ENCODE results near the gene ERC1.
"Not testable (repeated sequence)": the region's sequence is repeated elsewhere in the genome, so short reads cannot be mapped to it uniquely, and the experiment has no call there.

Gene ERC1

GRCh38 chr12:1030779-1031178, 39.8 kb downstream of the ERC1 start:
- DNase-seq (ENCODE audit: low spot score) = no peak

DNA sequence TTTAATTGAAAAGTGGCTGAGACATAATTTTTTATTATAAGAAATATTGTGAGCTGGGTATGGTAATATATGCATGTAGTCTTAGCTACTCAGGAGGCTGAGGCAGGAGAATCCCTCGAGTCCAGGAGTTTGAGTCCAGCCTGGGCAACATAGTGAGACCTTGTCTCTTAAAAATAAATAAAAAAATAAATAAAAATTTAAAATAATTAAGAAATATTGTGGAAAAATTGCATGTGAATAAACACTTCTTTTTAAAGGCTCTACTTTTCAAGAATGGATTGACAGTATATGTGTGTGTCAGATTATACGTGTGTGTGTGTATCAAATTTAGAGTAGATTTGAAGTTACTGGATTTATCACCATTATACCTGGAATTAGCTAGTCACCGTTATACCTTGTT, 43.2 kb downstream of the ERC1 start:
- DNase-seq (ENCODE audit: low spot score) = no peak

- DNase-seq (ENCODE audit: low spot score) = no peak
Measured at GRCh38 chr12:1034751-1035457, 43.9 kb downstream of the ERC1 start.

- DNase-seq (ENCODE audit: low spot score) = no peak
Measured at GRCh38 chr12:1041478-1041877, 50.5 kb downstream of the ERC1 start.

GRCh38 chr12:1044199-1044598, 53.2 kb downstream of the ERC1 start:
- no peak for DNase-seq (ENCODE audit: low spot score)

- no peak for DNase-seq (ENCODE audit: low spot score)
Measured at GRCh38 chr12:1044696-1045095, 53.7 kb downstream of the ERC1 start.

- no peak for DNase-seq (ENCODE audit: low spot score)
Measured at GRCh38 chr12:1046727-1047126, 55.7 kb downstream of the ERC1 start.

- no peak for DNase-seq (ENCODE audit: low spot score)
Measured at GRCh38 chr12:1047898-1048660, 57.1 kb downstream of the ERC1 start.

DNA sequence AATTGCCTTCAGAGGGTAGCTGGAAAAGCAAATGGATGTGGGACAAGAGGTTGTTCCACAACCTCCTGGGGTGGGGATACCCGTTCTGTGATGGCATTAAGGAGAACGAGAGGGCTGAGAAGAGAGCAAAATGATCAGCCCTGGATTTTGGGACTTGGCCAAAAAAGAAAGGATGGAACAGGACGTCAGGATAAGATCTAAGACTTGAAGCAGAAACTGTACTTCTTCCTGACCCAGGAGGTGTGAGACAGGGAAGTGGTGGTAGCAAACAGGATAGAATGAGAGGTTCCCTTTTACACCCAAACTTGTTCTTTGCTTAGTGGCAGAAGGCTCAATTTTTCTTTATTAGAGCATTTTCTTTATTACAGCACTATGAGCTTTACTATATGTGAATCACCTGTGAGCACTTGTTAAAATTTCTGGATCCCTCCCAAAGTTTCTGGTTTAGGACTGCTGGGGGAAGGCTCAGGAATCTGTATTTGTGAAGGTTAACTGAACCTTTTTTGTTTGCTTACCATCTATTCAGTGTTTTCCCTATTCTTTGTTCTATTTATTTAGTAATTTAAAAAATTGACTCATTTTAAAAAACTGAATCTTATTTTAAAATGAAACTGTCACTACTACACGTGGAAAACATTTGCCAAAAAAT, 59.2 kb downstream of the ERC1 start:
- no peak for DNase-seq (ENCODE audit: low spot score)

DNA sequence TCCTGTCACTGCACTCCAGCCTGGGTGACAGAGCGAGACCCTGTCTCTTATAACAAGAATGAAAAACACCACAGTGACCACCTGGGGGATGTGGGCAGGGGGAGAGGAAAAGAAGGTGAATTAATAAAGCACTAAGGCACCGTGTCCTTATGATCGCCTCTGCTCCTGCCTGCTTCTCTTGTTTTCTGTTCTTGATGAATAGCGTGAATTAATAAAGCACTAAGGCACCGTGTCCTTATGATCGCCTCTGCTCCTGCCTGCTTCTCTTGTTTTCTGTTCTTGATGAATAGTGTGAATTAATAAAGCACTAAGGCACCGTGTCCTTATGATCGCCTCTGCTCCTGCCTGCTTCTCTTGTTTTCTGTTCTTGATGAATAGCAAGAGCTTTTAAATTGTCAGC, 60.6 kb downstream of the ERC1 start:
- DNase-seq (ENCODE audit: low spot score) = not testable (repeated sequence)

- no peak for DNase-seq (ENCODE audit: low spot score)
Measured at GRCh38 chr12:1053690-1054089, 62.7 kb downstream of the ERC1 start.

DNA sequence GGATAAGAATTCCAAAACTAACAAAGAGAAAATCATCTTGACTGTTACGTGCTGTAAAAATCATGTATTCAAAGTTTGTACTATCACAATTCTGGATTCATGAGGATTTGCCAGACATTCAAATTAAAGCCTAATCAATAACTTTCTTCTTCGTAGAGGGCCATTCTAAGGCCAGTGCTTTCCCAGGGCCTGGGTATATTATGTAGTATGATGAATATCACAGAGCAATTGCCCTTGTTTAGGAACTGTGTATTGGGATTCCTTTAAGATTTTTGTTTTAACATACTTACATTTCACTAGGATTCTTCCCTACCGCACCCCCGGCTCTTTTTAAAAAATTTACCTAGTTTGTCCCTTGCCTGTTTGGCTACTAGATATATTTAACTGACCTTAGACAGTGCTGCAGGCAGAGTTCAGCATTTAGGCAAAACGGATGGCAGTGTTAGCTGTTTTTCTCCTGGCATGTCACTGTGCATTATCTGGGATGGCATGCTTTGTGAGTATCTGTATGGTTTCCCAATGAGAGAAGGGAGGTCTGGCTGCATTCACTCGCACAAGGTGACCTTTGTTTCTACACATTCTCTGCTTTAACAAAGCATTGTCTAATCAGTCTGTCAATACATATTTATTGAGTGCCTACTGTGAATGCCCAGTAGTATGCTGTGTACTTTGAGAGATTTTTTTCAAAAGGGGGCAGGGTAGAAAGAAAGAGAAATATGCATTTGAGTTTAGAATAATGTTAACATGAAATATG, 63.3 kb downstream of the ERC1 start:
- no peak for DNase-seq (ENCODE audit: low spot score)

DNA sequence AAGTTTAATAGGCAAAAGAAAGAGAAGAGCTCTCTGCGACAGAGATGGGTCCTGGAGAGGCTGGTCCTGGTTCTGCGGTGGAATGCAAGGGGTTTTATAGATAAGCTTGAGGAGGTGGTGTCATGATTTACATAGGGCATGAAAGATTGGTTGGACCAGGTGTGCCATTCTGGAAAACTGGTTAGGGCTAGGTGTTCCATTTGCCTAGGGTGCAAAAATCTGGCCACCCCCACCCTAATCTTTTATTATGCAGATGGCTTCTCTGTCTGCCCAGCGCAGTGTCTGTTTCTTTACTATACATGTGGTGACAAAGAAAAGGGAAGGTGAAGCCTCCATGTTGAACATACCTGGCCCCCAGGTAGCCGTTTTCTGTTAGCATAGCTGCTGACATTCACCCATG, 65.4 kb downstream of the ERC1 start:
- no peak for DNase-seq (ENCODE audit: low spot score)

- no peak for DNase-seq (ENCODE audit: low spot score)
Measured at GRCh38 chr12:1058423-1058822, 67.4 kb downstream of the ERC1 start.

DNA sequence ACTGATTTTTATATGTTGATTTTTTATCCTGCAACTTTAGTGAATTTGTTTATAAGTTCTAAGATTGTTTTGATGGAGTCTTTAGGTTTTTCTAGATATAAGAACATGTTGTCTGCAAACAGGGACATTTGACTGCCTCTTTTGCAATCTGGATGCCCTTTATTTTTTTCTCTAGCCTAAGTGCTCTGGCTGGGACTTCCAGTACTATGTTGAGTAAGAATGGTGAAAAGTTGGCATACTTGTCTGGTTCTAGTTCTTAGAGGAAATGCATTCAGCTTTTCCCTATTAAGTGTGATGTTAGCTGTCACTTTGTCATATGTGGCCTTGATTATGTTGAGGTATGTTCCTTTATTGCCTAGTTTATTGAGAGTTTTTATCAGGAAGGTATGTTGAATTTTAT, 68.1 kb downstream of the ERC1 start:
- DNase-seq (ENCODE audit: low spot score) = no peak

DNA sequence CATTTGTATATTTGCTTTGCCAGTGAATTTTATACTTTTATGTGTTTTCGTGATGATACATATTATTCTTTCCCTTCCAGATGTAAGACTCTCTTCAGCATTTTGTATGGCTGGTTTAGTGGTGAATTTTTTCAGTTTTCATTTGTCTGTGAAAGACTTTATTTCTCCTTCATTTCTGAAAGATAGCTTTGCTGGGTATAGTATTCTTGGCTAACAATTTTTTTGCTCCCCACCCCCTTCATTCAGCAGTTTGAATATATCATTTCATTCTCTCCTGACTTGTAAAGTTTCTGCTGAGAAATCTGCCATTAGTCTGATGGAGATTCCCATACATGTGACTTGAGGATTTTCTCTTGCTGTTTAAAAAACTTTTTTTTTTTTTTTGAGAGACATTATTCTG, 72.8 kb downstream of the ERC1 start:
- DNase-seq (ENCODE audit: low spot score) = no peak

- no peak for DNase-seq (ENCODE audit: low spot score)
Measured at GRCh38 chr12:1064317-1064716, 73.3 kb downstream of the ERC1 start.

DNA sequence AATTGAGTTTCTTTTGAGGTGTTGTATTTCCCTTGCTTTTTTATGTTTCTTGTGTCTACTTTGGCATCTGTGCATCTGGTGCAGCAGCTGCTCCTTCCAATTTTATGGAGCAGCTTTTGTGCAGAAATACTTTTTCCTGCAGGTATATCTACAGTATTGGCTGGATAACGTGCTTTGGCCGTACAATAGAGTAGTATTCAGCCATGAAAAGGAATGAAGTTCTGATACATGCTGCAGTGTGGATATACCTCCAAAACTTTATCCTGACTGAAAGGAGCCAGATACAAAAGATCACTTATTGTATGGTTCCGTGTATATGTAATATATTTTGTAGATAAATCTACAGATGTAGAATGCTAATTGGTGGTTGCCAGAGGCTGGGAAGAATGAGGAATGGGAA, 74.6 kb downstream of the ERC1 start:
- DNase-seq (ENCODE audit: low spot score) = no peak

DNA sequence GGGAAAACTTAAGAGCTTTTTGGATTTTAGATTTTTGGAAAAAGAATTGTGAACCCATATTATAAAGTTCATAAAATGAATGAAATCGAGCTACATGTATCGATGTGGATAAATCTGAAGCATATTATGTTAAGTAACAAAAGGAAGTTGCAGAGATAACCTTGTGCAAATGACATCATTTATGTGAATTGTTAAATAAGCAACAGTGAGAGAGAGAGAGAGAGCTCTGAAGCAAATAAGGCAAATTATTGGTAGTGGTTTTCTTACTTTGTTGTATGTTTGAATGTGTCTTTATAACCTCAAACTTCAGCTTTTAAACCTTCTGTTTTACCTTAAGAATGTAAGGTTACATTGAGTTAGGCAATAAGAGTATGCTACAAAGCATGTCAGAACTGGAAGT, 78.8 kb downstream of the ERC1 start:
- no peak for DNase-seq (ENCODE audit: low spot score)

DNA sequence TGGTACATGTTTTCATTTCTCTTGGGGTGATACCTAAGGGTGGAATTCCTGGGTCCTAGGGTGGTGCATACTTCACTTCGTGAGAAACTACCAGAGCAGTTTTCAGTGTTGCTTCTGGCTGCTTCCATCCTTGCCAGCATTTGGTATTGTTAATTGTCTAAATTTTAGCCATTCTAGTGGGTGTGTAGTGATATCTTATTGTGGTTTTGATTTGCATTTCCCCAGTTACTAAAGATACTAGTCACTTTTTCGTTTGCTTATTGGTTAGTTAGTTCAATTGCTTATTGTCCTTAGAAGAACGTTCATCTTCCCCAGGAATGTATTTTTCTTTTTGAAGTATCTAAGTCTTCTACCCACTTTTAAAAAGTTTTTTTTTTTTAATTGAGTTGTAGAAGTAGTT, 80.2 kb downstream of the ERC1 start:
- no peak for DNase-seq (ENCODE audit: low spot score)

- DNase-seq (ENCODE audit: low spot score) = no peak
Measured at GRCh38 chr12:1073652-1074051, 82.6 kb downstream of the ERC1 start.

DNA sequence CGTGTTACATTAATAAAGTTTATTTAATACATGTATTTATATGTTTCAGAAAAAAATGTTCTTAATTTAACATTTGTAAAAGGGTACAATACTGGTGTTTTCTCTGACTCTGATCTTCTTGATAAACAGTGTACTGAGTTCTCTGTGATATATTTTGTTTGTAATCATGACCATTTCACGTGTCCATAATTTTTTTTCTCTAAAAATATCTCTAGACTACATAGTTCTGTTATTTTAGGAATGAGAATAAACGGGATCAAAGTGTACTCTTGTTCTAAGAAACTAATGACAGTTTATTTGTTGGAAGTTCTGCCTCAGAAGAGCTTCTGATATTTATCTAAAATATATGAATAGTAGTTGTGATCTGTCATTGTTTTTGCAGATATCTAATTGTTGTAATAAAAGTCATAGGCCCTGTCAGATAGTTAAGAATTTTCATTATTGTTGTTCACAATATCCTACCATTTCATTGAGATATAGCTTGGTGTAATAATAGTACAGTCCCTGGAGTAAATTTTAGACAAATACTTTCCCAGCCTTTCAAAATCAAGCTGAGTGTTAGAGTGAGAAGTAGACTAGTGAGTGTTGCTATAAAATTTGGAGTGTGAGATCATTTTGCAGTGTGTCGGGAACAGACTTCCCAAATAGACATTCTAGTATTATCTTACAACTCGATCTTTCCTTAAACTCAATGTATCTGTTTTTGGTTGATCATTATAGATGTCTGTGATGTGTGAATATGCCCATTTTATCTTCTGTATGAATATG, 86.2 kb downstream of the ERC1 start:
- DNase-seq (ENCODE audit: low spot score) = no peak

All from CD4-positive, alpha-beta T cell treated with Interleukin-2 at 100 ng/mL for 4 hours (primary cell).